Neutrophil (primary cell): ENCODE measurements around the gene ENTPD1.
A peak's percentile ranks its signal among the peaks of the same experiment; 100 is the strongest.
"Not testable (repeated sequence)": the region's sequence is repeated elsewhere in the genome, so short reads cannot be mapped to it uniquely, and the experiment has no call there.

Experiments
- H3K27ac ChIP-seq: fragments of 200-600 bp; sonication (generic); 2 replicates; pipeline ENCODE4 v1.5.1; 2016; ENCODE audit warnings: mild to moderate bottlenecking, moderate library complexity
- H3K27me3 ChIP-seq: fragments of 200-600 bp; sonication (generic); 2 replicates; pipeline ENCODE4 v1.6.0; 2016; ENCODE audit warnings: mild to moderate bottlenecking
- H3K36me3 ChIP-seq: fragments of 200-600 bp; sonication (generic); 2 replicates; pipeline ENCODE4 v1.5.1; 2017
- H3K4me1 ChIP-seq, 2 experiments: fragments of 200-600 bp in 1 of 2; sonication (generic) in 1 of 2; 1 replicate in 1 of 2; 2 replicates in 1 of 2; pipeline versions ENCODE4 v1.5.1 to v1.6.1; 2013 to 2016; ENCODE audit warnings: low read depth in 1 of 2, low read length in 1 of 2, mild to moderate bottlenecking in 1 of 2, moderate library complexity in 1 of 2; ENCODE audit not compliant: control insufficient read depth in 1 of 2, insufficient read depth in 1 of 2
- H3K4me3 ChIP-seq, 2 experiments: fragments of 200-600 bp in 1 of 2; sonication (generic) in 1 of 2; 1 replicate in 1 of 2; 2 replicates in 1 of 2; pipeline ENCODE4 v1.5.1; 2013 to 2016; ENCODE audit warnings: low read depth in 1 of 2, low read length in 1 of 2, mild to moderate bottlenecking in 1 of 2, moderate library complexity in 1 of 2
- H3K9me3 ChIP-seq: fragments of 200-600 bp; sonication (generic); 2 replicates; pipeline ENCODE4 v1.5.1; 2016
- TF ChIP-seq, protein P1 (sequence below): fragments of 200-600 bp; sonication (generic); IDR thresholded peaks from 2 replicates; pipeline ENCODE4 v1.5.1; 2016; ENCODE audit warnings: antibody characterized with exemption

Gene ENTPD1

GRCh38 chr10:95873651-95874050 is 117.7 kb downstream of the ENTPD1 start:
- Histone ChIP-seq H3K36me3 (peaks cover 63% of the 10 kb centered on the region), H3K4me3 (no peak overlapping the region), H3K27ac (peak overlapping the region; percentile 34), H3K9me3 (no peaks in the 10 kb centered on the region), H3K27me3 (no peaks in the 10 kb centered on the region), H3K4me1 (no peaks in the 10 kb centered on the region)
- TF ChIP-seq, protein P1, sequence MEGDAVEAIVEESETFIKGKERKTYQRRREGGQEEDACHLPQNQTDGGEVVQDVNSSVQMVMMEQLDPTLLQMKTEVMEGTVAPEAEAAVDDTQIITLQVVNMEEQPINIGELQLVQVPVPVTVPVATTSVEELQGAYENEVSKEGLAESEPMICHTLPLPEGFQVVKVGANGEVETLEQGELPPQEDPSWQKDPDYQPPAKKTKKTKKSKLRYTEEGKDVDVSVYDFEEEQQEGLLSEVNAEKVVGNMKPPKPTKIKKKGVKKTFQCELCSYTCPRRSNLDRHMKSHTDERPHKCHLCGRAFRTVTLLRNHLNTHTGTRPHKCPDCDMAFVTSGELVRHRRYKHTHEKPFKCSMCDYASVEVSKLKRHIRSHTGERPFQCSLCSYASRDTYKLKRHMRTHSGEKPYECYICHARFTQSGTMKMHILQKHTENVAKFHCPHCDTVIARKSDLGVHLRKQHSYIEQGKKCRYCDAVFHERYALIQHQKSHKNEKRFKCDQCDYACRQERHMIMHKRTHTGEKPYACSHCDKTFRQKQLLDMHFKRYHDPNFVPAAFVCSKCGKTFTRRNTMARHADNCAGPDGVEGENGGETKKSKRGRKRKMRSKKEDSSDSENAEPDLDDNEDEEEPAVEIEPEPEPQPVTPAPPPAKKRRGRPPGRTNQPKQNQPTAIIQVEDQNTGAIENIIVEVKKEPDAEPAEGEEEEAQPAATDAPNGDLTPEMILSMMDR = no peak

DNA sequence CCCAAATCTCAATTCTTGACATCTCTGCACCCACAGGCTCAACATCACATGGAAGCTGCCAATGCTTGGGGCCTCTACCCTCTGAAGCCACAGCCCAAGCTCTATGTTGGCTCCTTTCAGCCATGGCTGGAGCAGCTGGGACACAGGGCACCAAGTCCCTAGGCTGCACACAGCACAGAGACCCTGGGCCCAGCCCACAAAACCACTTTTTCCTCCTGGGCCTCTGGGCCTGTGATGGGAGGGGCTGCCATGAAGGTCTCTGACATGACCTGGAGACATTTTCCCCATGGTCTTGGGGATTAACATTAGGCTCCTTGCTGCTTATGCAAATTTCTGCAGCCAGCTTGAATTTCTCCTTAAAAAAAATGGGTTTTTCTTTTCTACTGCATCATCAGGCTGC is 118.8 kb downstream of the ENTPD1 start:
- peaks cover 53% of the 10 kb centered on the region for H3K36me3 ChIP-seq
- not testable (repeated sequence) for H3K4me3 ChIP-seq

GRCh38 chr10:95876756-95877155 is 120.8 kb downstream of the ENTPD1 start:
- H3K27me3 ChIP-seq = no peaks in the 10 kb centered on the region
- H3K4me1 ChIP-seq = no peaks in the 10 kb centered on the region
- H3K4me3 ChIP-seq = no peak overlapping the region
- TF ChIP-seq, protein P1 = no peak
- H3K9me3 ChIP-seq = no peaks in the 10 kb centered on the region
- H3K36me3 ChIP-seq = peaks cover 35% of the 10 kb centered on the region
- H3K27ac ChIP-seq = no peak overlapping the region

More for the DNA sequence above, 118.8 kb downstream of the ENTPD1 start:
- H3K27me3 ChIP-seq, H3K9me3 ChIP-seq, H3K27ac ChIP-seq, H3K4me1 ChIP-seq: not testable (repeated sequence)

GRCh38 chr10:95877881-95878280 is 121.9 kb downstream of the ENTPD1 start:
- H3K36me3 ChIP-seq = peaks cover 26% of the 10 kb centered on the region
- H3K9me3 ChIP-seq = no peaks in the 10 kb centered on the region
- H3K4me3 ChIP-seq = no peak overlapping the region
- TF ChIP-seq, protein P1 = no peak
- no peaks in the 10 kb centered on the region for H3K4me1 ChIP-seq
- no peak overlapping the region for H3K27ac ChIP-seq
- H3K27me3 ChIP-seq = no peaks in the 10 kb centered on the region

DNA sequence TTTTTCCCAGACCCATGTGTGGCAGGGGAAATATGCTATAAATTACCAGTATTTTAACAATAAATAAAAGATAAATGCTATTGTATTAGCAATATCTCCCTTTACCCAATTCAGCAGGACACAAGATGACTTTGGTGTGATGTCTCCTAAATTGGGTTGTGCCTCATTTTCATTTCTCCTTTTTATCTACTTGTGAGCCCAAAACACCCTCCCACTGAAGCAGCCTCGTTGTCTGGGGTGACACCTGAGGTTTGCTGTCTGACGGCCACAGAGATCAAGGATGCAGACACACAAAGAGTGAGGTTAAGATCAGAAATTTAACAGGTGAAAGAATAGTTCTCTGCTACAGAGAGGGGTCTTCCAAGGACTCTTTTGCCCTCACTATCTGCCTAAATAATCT is 124.7 kb downstream of the ENTPD1 start:
- Histone ChIP-seq H3K4me3 (no peak overlapping the region), H3K36me3 (peaks cover 12% of the 10 kb centered on the region), H3K27ac (no peak overlapping the region), H3K4me1 (no peaks in the 10 kb centered on the region), H3K9me3 (no peaks in the 10 kb centered on the region), H3K27me3 (no peaks in the 10 kb centered on the region)
- TF ChIP-seq, protein P1 = no peak

GRCh38 chr10:95881316-95881715 is 125.4 kb downstream of the ENTPD1 start:
- H3K27me3 ChIP-seq = no peaks in the 10 kb centered on the region
- H3K36me3 ChIP-seq = peaks cover 9% of the 10 kb centered on the region
- no peaks in the 10 kb centered on the region for H3K9me3 ChIP-seq
- no peak overlapping the region for H3K27ac ChIP-seq
- TF ChIP-seq, protein P1 = no peak
- no peak overlapping the region for H3K4me3 ChIP-seq
- no peaks in the 10 kb centered on the region for H3K4me1 ChIP-seq
